GM18507 (cell line): ENCODE results near the gene EML6.
"Not testable (repeated sequence)": the region's sequence is repeated elsewhere in the genome, so short reads cannot be mapped to it uniquely, and the experiment has no call there.

Source experiments
- DNase-seq: peaks from one replicate; pipeline ENCODE4 v3.0.0; 2011; ENCODE audit warnings: low read depth; ENCODE audit not compliant: insufficient read length; ENCODE audit errors: extremely low spot score
- FAIRE-seq: peaks from 2 replicates; lab custom pipeline; 2011; peaks lifted over from hg19 to GRCh38; lab: Jason Lieb, UNC

The EML6 gene

GRCh38 chr2:54834721-54835120, 111.3 kb downstream of the EML6 start:
- FAIRE-seq = no peak
- no peak for DNase-seq

GRCh38 chr2:54836477-54836876, 113.0 kb downstream of the EML6 start:
- DNase-seq (no peak), FAIRE-seq (no peak)

DNA sequence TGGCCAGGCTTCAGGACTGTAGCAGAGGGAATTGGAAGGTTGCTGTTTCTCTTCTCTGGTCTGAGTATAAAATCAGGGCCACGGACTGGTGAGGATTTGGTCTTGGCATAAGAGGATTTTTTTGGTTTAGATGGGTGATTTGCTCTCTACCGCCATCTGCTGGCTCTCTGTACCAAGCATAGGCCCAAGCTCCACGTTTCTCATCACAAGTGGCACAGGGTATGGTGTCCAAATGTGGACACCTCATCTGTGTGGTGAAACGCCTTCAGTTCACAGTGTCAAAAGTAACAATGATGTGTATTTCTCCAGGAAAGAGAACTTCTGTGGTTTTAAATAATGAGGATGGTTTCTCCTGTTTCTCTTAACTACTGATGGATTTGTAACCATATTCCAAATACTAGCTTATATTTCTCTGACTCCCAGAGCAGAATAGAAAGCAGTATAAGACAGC, 115.1 kb downstream of the EML6 start:
- FAIRE-seq (peak; percentile 83), DNase-seq (peak; percentile 17)

- DNase-seq (no peak), FAIRE-seq (no peak)
These were observed 116.2 kb downstream of the EML6 start for GRCh38 chr2:54839461-54840255.

DNA sequence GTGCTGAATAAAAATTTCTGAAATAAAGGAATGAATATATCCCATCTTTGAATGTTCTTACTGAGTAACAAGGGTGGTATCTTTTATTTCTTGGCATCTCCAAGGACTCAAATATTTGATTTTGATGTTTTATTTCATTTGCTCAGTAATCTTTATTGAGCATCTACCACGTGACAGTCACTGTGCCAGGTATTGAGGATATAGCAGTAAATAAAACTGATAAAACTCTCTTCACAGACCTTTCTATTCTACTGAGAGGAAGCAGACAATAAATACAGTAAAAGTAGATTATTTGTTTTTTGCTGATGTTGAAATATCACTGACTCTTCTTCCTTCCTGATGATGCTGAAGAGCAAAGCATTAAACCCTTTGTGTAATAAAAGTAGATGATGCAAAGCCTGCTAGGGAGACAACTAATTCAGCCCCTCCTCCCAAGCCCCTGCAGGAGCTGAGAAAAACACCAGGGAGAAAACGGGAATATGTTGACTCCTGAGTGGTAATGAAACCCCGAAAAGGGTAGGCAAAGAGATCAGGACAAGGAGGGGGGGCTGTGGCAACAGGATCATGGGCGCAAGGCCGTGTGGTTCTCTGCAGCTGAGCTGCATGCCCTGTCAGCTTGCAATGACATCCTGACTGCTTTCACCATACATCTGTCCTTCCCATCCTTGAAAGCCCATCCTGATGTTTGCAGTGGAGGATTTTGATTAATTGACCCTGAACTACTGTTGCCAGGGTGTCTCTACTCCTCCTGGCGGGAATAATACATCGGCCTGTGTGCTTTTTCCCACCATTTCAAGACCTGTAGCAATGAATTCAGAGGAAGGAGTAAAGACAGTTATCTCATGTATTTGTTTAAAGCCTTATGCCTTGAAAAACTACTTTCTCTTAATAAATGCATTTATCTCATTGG, 117.4 kb downstream of the EML6 start:
- DNase-seq (no peak), FAIRE-seq (no peak)

DNA sequence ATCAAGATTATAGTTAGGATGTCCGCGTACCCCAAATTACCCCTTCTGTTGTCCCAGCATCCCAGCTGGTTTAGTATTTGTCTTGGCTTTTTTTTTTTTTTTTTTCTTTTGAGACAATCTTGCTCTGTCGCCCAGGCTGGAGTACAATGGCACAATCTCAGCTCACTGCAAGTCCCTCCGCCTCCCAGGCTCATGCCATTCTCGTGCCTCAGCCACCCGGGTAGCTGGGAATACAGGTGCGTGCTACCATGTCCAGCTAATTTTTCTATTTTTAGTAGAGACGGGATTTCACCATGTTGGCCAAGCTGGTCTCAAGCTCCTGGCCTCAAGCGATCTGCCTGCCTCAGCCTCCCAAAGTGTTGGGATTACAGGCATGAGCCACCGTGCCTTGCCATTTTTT, 118.0 kb downstream of the EML6 start:
- not testable (repeated sequence) for FAIRE-seq

GRCh38 chr2:54845094-54845493, 121.6 kb downstream of the EML6 start:
- FAIRE-seq = no peak
- no peak for DNase-seq

More for the DNA sequence above, 118.0 kb downstream of the EML6 start:
- DNase-seq = not testable (repeated sequence)

- FAIRE-seq = no peak
- DNase-seq = no peak
These were observed 122.1 kb downstream of the EML6 start for GRCh38 chr2:54845514-54845913.

GRCh38 chr2:54850171-54851122, 127.0 kb downstream of the EML6 start:
- FAIRE-seq (no peak), DNase-seq (no peak)

DNA sequence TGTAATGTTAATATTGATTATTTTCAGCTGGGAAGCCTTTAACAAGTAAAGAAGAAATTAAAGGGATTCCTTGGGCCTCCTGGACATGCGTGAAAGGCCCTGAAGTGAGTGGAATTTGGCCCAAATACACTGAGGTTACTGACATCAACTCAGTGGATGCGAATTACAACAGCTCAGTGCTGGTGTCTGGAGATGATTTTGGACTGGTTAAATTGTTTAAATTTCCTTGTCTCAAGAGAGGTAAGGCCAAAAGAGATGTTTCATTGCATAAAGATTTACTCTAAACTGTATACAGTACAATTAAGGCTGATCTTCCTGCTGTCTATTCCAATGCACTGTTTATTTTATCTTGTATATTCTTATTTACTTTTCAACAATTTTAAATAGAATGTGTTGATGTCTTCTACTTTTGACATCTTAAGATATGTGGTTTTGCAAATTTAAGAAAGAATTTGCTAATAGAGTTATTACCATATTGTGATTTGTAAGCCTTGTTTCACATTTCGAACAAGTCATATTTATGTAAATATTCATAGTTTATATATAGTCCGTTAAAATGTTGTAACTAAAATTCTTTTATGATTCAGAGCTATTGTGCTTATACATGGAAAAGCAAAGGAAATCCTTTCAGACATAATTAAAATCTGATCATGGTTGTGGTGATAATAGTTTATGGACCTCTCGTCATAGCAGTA, 130.3 kb downstream of the EML6 start:
- DNase-seq (no peak), FAIRE-seq (peak; percentile 42)

DNA sequence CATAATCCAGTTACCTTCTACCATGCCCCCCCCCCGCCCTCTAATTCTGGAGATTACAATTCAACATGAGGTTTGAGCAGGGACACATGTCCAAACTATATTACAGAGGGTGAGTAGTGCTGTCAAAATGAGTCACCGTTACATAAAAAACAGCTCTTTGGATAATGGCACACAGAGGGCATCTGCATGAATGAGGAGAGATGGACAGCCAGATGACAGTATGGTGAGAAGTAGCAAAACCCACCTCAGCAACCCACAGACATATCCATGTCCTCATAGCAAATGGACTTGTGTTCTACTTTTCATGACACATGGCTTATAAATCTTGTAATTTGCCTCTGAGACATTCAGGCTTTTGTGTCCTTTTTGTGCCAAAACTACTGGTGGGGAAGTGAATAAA, 132.0 kb downstream of the EML6 start:
- DNase-seq = no peak
- FAIRE-seq = no peak

DNA sequence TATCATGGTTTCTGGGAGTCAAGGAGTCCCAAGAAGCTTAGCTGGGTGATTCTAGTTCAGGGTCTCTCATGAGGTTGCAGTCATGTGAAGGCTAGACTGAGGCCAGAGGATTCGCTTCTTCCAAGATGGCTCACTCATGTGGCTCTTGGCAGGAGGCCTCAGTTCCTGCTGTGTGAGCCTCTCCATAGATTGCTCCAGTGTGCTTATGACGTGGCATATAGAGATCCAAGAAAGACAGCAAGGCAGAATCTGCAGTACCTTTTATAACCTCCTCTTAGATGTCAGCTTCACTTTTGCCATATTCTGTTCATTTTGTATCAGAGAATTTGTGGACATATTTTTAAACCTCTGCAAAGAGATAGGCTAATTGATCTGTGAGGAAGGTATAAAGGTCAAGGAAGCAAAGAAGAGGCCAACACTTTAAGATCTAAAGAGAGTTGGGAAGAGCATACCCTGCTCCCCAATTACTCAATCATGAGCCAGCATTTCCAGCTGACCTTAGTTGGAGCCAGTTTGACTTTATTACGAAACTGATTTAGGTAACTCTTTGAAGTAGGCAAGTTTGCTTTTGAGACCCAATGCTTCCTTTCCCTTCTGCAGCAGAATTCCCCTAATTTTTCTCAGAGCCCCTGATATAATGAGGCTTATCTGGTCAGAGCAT, 134.7 kb downstream of the EML6 start:
- DNase-seq = no peak
- no peak for FAIRE-seq

GRCh38 chr2:54859416-54859815, 136.0 kb downstream of the EML6 start:
- no peak for DNase-seq
- no peak for FAIRE-seq

DNA sequence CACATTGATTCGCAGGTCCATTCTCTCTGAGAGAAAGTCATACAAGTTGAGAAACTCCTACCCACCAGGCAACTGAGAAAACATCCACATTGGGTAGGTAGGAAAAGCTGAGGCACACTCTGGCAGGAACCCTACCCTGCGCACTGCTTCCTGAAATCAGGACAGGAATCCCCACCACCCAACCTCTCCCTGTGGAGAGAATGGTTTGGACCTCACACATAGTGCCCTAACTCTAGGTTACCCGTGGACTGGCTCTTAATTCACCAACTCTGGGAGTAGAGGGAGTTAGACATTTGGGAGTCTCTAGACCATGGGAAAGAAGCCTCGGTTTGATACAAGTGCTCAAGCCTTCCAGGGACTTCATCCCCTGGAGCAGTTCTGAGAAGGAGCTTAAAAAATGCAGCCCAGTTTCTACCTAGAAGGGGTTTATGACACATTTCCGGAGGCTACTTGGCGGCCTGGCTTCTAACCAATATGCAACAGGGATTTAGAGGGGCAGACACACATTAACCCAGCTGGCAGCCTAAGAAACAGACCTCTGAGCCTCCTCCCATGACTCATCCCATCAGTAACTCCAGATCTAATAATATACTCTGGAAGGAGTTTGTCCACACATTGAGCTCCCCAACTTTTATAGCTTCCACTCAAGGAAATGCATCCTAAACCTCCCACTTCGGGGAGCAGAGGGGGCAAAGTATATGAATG, 136.7 kb downstream of the EML6 start:
- FAIRE-seq = no peak
- no peak for DNase-seq

DNA sequence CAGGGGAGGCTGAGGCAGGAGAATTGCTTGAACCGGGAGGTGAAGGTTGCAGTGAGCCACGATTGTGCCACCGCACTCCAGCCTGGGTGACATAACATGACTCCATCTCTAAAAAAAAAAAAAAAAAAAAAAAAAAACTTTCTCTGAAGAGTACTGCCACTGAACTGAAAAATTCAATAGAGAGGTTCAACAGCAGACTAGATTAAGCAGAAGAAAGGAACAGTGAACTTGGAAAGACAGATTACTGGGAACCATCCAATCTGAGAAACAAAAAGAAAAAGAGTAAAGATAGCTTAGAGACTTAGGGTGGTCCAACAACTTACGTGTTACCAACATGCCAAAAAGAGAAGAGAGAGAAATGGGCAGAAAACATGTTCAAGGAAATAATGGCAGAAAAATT, 138.8 kb downstream of the EML6 start:
- FAIRE-seq (no peak), DNase-seq (no peak)

- DNase-seq (no peak), FAIRE-seq (no peak)
These were observed 139.3 kb downstream of the EML6 start for GRCh38 chr2:54862742-54863141.

- DNase-seq (no peak), FAIRE-seq (no peak)
These were observed 140.2 kb downstream of the EML6 start for GRCh38 chr2:54863660-54864059.

GRCh38 chr2:54864096-54864495, 140.6 kb downstream of the EML6 start:
- DNase-seq = no peak
- FAIRE-seq = no peak
